Non-pigmented ciliary epithelial cell (primary cell): Measurements from ENCODE around the gene PON1.

Experiments
- DNase-seq: peaks from one replicate; pipeline ENCODE4 v3.0.0-alpha.2; 2010; ENCODE audit warnings: low read depth

Gene PON1

GRCh38 chr7:95253986-95254385, 70.3 kb downstream of the PON1 start:
- DNase-seq: no peak

- DNase-seq: no peak
These were observed 72.4 kb downstream of the PON1 start for GRCh38 chr7:95251966-95252365.

GRCh38 chr7:95250571-95250970, 73.8 kb downstream of the PON1 start:
- DNase-seq: no peak
